T-cell (primary cell): ENCODE data around the gene CAMKK1. TPM values are rescaled to one million over a fixed set of nuclear protein-coding genes. Genes with fewer than 3 reads are reported as not detected.

Experiments
- ATAC-seq, 4 experiments: fragments of 200-7000 bp in 3 of 4; fragments of 150-1000 bp in 1 of 4; cut with Tn5 transposase; replicated peaks in 1 of 4; 1 replicate in 3 of 4; 2 replicates in 1 of 4; pipeline ENCODE4 v1.10.0; 2021; ENCODE audit warnings: moderate library complexity in 3 of 4, mild to moderate bottlenecking in 2 of 4, moderate number of reproducible peaks in 1 of 4
- CTCF ChIA-PET, 2 donors: fragments of 300-600 bp; sonication (Branson Sonifier 250); formaldehyde crosslinking; loops; one replicate each; lab custom pipeline; 2022; ENCODE audit warnings: antibody characterized with exemption in 2 of 2; lab: Charles Lee
- POLR2A ChIA-PET, 2 donors: fragments of 300-600 bp; sonication (Branson Sonifier 250); formaldehyde crosslinking; loops; one replicate each; lab custom pipeline; 2022; ENCODE audit warnings: antibody characterized with exemption in 2 of 2; lab: Charles Lee
- DNase-seq, 35 experiments: peaks; one replicate each; pipeline versions ENCODE4 v3.0.0 to v3.0.0-alpha.2; 2013 to 2023
- H3K27ac ChIP-seq: one replicate; pipeline ENCODE4 v1.5.1; 2013; ENCODE audit warnings: low read length
- H3K27me3 ChIP-seq, 2 experiments: replicated peaks in 1 of 2; 1 replicate in 1 of 2; 2 replicates in 1 of 2; pipeline versions ENCODE4 v1.6.1 to v1.7.0; 2013; ENCODE audit warnings: low read length in 1 of 2, mixed read lengths in 1 of 2; ENCODE audit not compliant: control insufficient read depth in 2 of 2, insufficient read depth in 2 of 2; ENCODE audit errors: extremely low read depth in 1 of 2
- H3K36me3 ChIP-seq, 2 donors: 1 replicate in 1 of 2; 2 replicates in 1 of 2; pipeline versions ENCODE4 v1.6.1 to v1.7.0; 2013; ENCODE audit warnings: low read length in 1 of 2; ENCODE audit not compliant: control insufficient read depth in 2 of 2, insufficient read depth in 1 of 2; ENCODE audit errors: extremely low read depth in 1 of 2
- H3K4me1 ChIP-seq, 2 experiments: 1 replicate in 1 of 2; 2 replicates in 1 of 2; pipeline versions ENCODE4 v1.6.1 to v1.7.0; 2013; ENCODE audit warnings: low read length in 2 of 2, mixed read lengths in 1 of 2; ENCODE audit not compliant: insufficient read depth in 2 of 2, control insufficient read depth in 1 of 2; ENCODE audit errors: extremely low read depth in 1 of 2
- H3K4me3 ChIP-seq, 2 donors: 1 replicate in 1 of 2; 2 replicates in 1 of 2; pipeline versions ENCODE4 v1.5.1 to v1.7.0; 2013; ENCODE audit warnings: mild to moderate bottlenecking in 2 of 2, low read length in 1 of 2, moderate library complexity in 1 of 2; ENCODE audit not compliant: control insufficient read depth in 1 of 2; ENCODE audit errors: extremely low read depth in 1 of 2
- H3K9me3 ChIP-seq: 2 replicates; pipeline ENCODE4 v1.7.0; 2013
- H3K27ac Mint-ChIP-seq, 2 donors: one replicate each; pipeline ENCODE4 v1.8.0; 2020 to 2021; ENCODE audit warnings: mild to moderate bottlenecking in 2 of 2, mixed read lengths in 2 of 2
- H3K27me3 Mint-ChIP-seq, 2 donors: one replicate each; pipeline ENCODE4 v1.8.0; 2021 to 2022; ENCODE audit warnings: mixed read lengths in 2 of 2
- H3K36me3 Mint-ChIP-seq: one replicate; pipeline ENCODE4 v1.8.0; 2021; ENCODE audit warnings: mixed read lengths
- H3K4me1 Mint-ChIP-seq, 3 donors: one replicate each; pipeline ENCODE4 v1.8.0; 2020 to 2022; ENCODE audit warnings: mixed read lengths in 3 of 3, mild to moderate bottlenecking in 1 of 3
- H3K4me3 Mint-ChIP-seq, 3 donors: one replicate each; pipeline ENCODE4 v1.8.0; 2020 to 2022; ENCODE audit warnings: mild to moderate bottlenecking in 3 of 3, mixed read lengths in 3 of 3, moderate library complexity in 3 of 3
- H3K9me3 Mint-ChIP-seq, 3 donors: one replicate each; pipeline ENCODE4 v1.8.0; 2020 to 2022; ENCODE audit warnings: mixed read lengths in 3 of 3
- WGBS: methylation state at CpG from one replicate; pipeline ENCODE4 v1.1.5; 2013; ENCODE audit warnings: missing lambda C conversion rate; ENCODE audit not compliant: insufficient coverage; 5-methylcytosine and 5-hydroxymethylcytosine counted together
- total RNA-seq, 35 experiments: library from RNA in 6 of 35; stranded (reverse) in 6 of 35; fragments of 120-200 nt in 1 of 35; gene quantifications; one replicate each; pipeline versions ENCODE4 v1.2.1 to v1.2.4 and lab custom pipeline; 2013 to 2026

CAMKK1 gene
- total RNA-seq, 5 donors from 2014 or later (not counting 1 experiment from before 2014, with no cell fraction given) = 5.3 to 11.0 (median 6.0) TPM

DNA sequence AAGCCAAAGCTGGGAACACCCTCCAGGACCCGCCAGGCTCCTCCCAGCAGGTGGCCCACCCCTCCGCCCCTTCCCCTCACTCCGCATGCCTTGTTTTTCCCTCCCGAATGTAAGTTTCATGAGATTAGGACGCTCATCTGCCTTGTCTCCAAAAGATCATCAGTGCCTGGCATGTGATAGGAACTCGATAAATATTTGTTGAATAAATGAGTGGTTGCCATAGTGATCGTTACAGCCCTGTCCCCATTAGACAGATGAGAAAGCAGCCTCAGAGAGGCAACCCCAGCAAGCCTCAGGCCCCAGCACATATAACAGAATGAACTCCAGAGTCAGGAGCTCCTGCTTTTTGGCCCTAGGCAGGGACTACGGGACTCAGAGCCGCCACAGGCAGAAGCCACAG is 5.0 kb downstream of the CAMKK1 start:
- Mint-ChIP-seq H3K4me1 (peaks cover 42 to 47% (median 46%) of the 10 kb centered on the region in 3 donors), H3K27me3 (no peaks in the 10 kb centered on the region), H3K9me3 (no peaks in the 10 kb centered on the region), H3K4me3 (peak overlapping the region in 1 of 3 donors; percentile 84), H3K36me3 (no peaks in the 10 kb centered on the region), H3K27ac (no peak overlapping the region)
- ATAC-seq = no peak
- peaks cover 20 to 49% of the 10 kb centered on the region in 2 experiments for H3K4me1 ChIP-seq
- ChIA-PET POLR2A (no interaction called here), CTCF (interaction anchor here in 1 of 2 donors (0.7 kb wide), 1 partner anchor 208 kb away, joined by 3 read pairs; no protein-coding TSS in a partner anchor)
- no peak overlapping the region for H3K4me3 ChIP-seq
- H3K27ac ChIP-seq = peak overlapping the region; percentile 18
- peaks cover 4 to 9% of the 10 kb centered on the region in 2 donors for H3K36me3 ChIP-seq
- no peaks in the 10 kb centered on the region for H3K27me3 ChIP-seq
- H3K9me3 ChIP-seq = no peaks in the 10 kb centered on the region
- no peak for DNase-seq
- 100% methylated on average over 1 of the region's 9 CpGs for WGBS

DNA sequence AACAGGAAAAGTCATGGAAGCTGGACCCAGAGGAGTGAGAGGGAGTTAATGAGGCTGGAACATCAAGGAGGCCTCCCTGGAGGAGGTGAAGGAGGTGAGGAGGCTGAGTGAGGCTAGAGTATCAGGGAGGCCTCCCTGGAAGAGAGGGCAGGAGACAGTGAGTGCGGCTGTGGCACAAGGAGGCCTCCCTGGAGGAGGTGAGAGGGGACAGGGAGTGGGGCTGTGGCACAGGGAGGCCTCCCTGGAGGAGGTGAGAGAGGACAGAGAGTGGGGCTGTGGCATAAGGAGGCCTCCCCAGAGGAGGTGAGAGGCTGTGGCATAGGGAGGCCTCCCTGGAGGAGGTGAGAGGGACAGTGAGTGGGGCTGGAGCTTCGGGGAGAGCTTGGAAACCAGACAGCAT is 5.5 kb downstream of the CAMKK1 start:
- ChIA-PET POLR2A (no interaction called here), CTCF (interaction anchor here in 1 of 2 donors (0.7 kb wide), 1 partner anchor 208 kb away, joined by 3 read pairs; no protein-coding TSS in a partner anchor)
- peak overlapping the region; percentile 22 to 84 (median 34) for H3K4me3 Mint-ChIP-seq
- no peaks in the 10 kb centered on the region for H3K9me3 Mint-ChIP-seq
- peaks cover 42 to 47% (median 46%) of the 10 kb centered on the region in 3 donors for H3K4me1 Mint-ChIP-seq
- peak overlapping the region; percentile 79 to 89 for H3K27ac Mint-ChIP-seq
- no peak for ATAC-seq
- H3K4me3 ChIP-seq = peak overlapping the region in 1 of 2 donors; percentile 6
- H3K36me3 ChIP-seq = peaks cover 4 to 11% of the 10 kb centered on the region in 2 donors
- 100% methylated on average over 1 of the region's 2 CpGs for WGBS
- peaks cover 20 to 47% of the 10 kb centered on the region in 2 experiments for H3K4me1 ChIP-seq
- H3K9me3 ChIP-seq = no peaks in the 10 kb centered on the region
- H3K27me3 Mint-ChIP-seq = no peaks in the 10 kb centered on the region
- H3K27ac ChIP-seq = peak overlapping the region; percentile 57
- no peaks in the 10 kb centered on the region for H3K36me3 Mint-ChIP-seq
- no peaks in the 10 kb centered on the region for H3K27me3 ChIP-seq
- DNase-seq = no peak

DNA sequence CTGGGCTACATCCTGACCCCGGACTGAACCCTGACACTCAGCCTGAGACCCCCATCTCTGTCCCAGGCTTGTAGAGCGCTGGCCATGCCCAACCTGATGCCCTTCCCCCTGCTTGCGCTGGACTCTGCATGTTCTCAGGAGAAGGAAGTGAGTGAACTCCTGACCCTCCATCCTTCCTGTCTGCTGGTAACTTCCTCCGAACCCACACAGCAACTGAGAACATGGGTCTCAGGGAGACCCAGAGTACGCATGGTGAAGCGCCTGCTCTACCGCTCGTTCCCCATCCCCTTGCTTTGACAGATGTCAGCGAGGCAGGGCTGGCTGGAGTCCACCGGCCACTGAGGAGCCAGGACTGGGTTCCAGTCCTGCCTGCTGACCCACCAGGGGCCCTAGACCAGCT is 6.1 kb downstream of the CAMKK1 start:
- Mint-ChIP-seq H3K4me1 (peaks cover 41 to 42% (median 42%) of the 10 kb centered on the region in 3 donors), H3K36me3 (no peaks in the 10 kb centered on the region), H3K27me3 (no peaks in the 10 kb centered on the region), H3K27ac (peak overlapping the region; percentile 79 to 89), H3K4me3 (peak overlapping the region; percentile 22 to 84 (median 34)), H3K9me3 (no peaks in the 10 kb centered on the region)
- no peaks in the 10 kb centered on the region for H3K27me3 ChIP-seq
- WGBS = 40% methylated on average over 10 of the region's 10 CpGs
- H3K9me3 ChIP-seq = no peaks in the 10 kb centered on the region
- DNase-seq = peak in 7 of 35 experiments; percentile 3 to 41 (median 17)
- peak; percentile 55 to 66 (median 61) for ATAC-seq
- H3K36me3 ChIP-seq = peaks cover 4 to 15% of the 10 kb centered on the region in 2 donors
- POLR2A ChIA-PET = no interaction called here
- peak overlapping the region; percentile 6 to 56 for H3K4me3 ChIP-seq
- H3K27ac ChIP-seq = peak overlapping the region; percentile 57
- H3K4me1 ChIP-seq = peaks cover 19 to 43% of the 10 kb centered on the region in 2 experiments
- CTCF ChIA-PET = no interaction called here

DNA sequence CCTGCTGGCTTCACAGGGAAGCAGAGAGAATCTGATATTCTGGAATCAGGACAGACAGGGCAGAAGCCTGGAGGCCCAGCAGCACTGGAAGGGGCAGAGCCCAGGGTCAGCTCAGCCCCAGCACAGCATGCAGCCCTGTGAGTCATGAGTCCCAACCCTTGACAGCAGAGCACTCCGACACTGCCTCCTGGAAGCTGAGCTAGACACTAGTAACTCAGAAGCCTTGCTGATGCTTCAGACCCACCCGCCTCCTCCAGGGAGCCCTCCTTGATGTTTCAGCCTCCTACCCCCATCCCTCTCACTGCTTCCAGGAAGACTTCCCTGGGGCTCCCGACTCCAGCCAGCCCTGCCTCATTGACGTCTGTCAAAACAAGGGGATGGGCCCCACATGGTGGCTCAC is 6.9 kb downstream of the CAMKK1 start:
- DNase-seq (no peak), ATAC-seq (no peak)
- peak overlapping the region; percentile 52 to 73 for H3K27ac Mint-ChIP-seq
- ChIA-PET CTCF (no interaction called here), POLR2A (no interaction called here)
- Histone ChIP-seq H3K36me3 (peaks cover 4 to 15% of the 10 kb centered on the region in 2 donors), H3K9me3 (no peaks in the 10 kb centered on the region), H3K4me1 (peaks cover 19 to 35% of the 10 kb centered on the region in 2 experiments), H3K27me3 (no peaks in the 10 kb centered on the region), H3K4me3 (no peak overlapping the region), H3K27ac (no peak overlapping the region)
- peaks cover 33 to 35% (median 34%) of the 10 kb centered on the region in 3 donors for H3K4me1 Mint-ChIP-seq
- H3K27me3 Mint-ChIP-seq = no peaks in the 10 kb centered on the region
- H3K4me3 Mint-ChIP-seq = peak overlapping the region in 1 of 3 donors; percentile 84
- 92% methylated on average over 4 of the region's 4 CpGs for WGBS
- H3K36me3 Mint-ChIP-seq = no peaks in the 10 kb centered on the region
- H3K9me3 Mint-ChIP-seq = no peaks in the 10 kb centered on the region

DNA sequence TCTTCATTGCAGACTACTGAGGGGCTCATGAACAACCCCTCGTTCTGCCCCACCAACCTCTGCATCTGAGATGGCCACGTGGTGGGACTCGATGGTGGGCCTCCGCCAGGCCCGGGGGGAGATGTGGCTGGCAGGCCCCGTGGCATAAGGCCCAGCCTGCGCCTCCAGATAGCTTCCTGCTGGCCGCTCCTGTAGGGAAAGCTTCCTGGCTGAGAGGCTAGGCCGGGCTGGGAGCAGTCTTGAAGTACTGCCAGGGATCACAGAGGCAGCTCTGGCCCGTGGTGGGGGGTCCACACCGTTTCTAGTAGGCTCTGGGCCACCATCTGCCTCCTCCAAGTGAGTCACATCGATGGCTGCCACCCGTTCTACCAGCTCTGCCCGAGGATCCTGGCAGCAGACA is 7.6 kb downstream of the CAMKK1 start:
- CTCF ChIA-PET = interaction anchor here in 1 of 2 donors (0.9 kb wide), 1 partner anchor 39 kb away, joined by 3 read pairs; no protein-coding TSS in a partner anchor
- DNase-seq = no peak
- H3K9me3 Mint-ChIP-seq = no peaks in the 10 kb centered on the region
- Histone ChIP-seq H3K36me3 (peaks cover 4 to 15% of the 10 kb centered on the region in 2 donors), H3K4me1 (peaks cover 19 to 32% of the 10 kb centered on the region in 2 experiments), H3K4me3 (no peak overlapping the region), H3K27ac (no peak overlapping the region), H3K27me3 (no peaks in the 10 kb centered on the region), H3K9me3 (no peaks in the 10 kb centered on the region)
- ATAC-seq = no peak
- 91% methylated on average over 13 of the region's 14 CpGs for WGBS
- POLR2A ChIA-PET = no interaction called here
- no peaks in the 10 kb centered on the region for H3K36me3 Mint-ChIP-seq
- no peak overlapping the region for H3K4me3 Mint-ChIP-seq
- peaks cover 26 to 30% (median 30%) of the 10 kb centered on the region in 3 donors for H3K4me1 Mint-ChIP-seq
- H3K27me3 Mint-ChIP-seq = no peaks in the 10 kb centered on the region
- H3K27ac Mint-ChIP-seq = no peak overlapping the region

DNA sequence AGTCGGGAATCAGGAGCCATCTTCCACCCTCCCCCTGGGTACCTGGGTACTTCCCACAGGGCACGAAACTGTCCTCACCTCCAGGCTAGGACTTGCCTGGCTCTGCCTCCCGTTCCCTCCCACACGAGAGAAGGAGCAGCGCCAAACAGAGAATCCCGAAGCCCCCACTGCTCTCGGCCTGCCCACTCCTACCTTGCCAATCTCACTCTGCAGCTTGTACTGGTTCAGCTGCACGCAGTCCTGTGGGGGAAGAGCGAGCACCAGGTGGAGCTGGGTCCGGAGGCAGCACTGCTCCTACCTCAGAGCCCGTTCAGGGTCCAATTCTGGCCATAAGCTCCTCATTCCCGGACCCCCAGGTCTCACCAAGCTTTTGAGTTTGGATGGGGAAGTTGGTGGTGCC is 8.7 kb downstream of the CAMKK1 start:
- Histone ChIP-seq H3K27me3 (no peaks in the 10 kb centered on the region), H3K36me3 (peaks cover 4 to 17% of the 10 kb centered on the region in 2 donors), H3K4me1 (peaks cover 19 to 32% of the 10 kb centered on the region in 2 experiments), H3K9me3 (no peaks in the 10 kb centered on the region), H3K27ac (no peak overlapping the region), H3K4me3 (no peak overlapping the region)
- Mint-ChIP-seq H3K4me1 (peaks cover 24 to 29% (median 28%) of the 10 kb centered on the region in 3 donors), H3K27me3 (no peaks in the 10 kb centered on the region), H3K4me3 (no peak overlapping the region), H3K9me3 (no peaks in the 10 kb centered on the region), H3K27ac (no peak overlapping the region), H3K36me3 (peaks cover 8% of the 10 kb centered on the region)
- WGBS = 93% methylated on average over 10 of the region's 12 CpGs
- ChIA-PET POLR2A (no interaction called here), CTCF (no interaction called here)
- no peak for ATAC-seq
- DNase-seq = no peak
